Inferior parietal cortex (tissue), 1 donor: ENCODE measurements around the gene GFI1.

Source experiments
- DNase-seq: peaks from one replicate; pipeline ENCODE4 v3.0.0-alpha.2; 2016; ENCODE audit errors: extremely low spot score

GFI1 gene

DNA sequence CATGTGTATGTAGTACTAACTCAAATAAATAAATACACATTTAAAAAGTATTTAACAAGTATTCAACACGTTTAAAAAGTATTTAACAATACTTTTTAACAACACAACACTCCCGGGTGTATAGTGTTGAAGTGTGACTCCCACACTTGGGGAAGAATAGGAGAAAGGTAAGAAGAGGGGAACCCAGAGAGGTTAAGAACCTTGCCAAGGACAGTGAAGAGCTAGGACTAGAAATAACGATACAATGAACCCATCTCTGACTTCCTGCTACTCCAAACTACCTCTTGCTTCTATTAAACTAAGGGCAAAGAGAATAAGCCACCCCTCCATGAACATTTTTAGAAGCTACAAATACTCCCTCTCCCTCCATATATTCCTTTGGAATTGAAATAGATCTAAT is 1.7 kb upstream of the GFI1 start:
- no peak for DNase-seq

DNA sequence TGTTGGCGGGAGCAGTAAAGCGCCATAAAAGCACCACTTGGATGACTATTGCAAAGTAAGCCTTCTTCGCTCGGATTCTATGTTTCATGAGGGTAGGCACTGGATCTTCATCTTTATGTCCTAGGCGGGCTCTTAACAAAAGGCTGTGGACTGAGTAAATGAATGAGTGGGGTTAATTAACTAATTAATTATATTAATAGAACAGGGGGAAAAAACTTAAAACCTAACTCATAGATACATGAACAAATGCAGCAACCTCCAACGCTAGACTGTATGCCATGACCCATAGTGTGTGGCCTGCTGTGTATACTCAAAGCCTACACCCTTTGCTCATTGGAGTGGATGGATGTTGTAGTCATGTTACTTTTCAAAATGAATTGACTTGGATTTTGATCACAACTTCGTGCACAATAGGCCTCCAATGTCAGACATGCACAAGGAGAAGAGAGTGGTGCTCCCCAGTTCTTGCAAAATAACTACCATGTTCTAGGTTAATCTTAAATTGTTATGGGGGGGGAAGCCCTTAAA is 417 bp upstream of the GFI1 start:
- no peak for DNase-seq

DNA sequence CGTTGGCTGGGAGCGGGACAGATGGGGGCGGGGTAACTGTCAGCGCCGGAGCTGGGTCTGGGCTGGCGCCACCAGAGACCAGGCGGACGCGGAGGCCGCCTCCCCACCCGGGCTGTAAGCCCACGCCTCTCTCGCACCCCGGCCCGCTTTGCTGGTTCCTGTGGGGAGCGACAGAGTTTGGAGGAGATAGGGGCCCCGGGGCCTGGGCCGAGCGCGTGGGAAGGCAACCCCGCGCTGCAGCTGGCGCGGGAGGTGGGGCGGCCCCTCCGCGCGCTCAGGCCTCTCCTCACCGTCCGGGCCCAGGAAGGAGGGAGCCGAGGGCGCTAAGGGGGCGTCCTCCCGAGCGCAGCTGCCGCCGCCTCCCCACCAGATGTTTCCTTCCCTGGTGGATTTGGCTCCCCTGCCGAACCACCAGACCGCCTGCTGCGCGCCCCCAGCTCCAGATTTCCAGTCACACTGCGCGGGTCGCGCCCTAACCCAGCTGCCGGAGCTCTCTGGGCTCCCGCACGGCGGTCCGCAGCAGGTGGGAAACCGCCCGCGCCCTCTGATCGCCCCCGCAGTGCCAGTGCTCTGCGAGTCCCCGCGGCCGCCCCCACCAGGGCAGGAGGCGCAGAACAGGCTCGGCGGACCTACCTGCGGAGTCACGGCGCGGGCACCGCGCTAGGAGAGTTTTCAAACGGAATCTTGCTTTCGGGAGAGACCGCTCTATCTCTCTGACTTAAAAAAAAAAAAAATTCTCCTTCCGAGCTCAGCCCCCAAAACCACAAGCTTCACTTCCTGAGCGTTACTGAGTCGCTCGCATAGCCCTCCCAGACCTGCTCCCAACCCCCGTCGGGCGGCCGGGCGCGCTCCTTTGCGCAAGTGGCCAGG is 1.1 kb downstream of the GFI1 start:
- DNase-seq, result no peak

DNA sequence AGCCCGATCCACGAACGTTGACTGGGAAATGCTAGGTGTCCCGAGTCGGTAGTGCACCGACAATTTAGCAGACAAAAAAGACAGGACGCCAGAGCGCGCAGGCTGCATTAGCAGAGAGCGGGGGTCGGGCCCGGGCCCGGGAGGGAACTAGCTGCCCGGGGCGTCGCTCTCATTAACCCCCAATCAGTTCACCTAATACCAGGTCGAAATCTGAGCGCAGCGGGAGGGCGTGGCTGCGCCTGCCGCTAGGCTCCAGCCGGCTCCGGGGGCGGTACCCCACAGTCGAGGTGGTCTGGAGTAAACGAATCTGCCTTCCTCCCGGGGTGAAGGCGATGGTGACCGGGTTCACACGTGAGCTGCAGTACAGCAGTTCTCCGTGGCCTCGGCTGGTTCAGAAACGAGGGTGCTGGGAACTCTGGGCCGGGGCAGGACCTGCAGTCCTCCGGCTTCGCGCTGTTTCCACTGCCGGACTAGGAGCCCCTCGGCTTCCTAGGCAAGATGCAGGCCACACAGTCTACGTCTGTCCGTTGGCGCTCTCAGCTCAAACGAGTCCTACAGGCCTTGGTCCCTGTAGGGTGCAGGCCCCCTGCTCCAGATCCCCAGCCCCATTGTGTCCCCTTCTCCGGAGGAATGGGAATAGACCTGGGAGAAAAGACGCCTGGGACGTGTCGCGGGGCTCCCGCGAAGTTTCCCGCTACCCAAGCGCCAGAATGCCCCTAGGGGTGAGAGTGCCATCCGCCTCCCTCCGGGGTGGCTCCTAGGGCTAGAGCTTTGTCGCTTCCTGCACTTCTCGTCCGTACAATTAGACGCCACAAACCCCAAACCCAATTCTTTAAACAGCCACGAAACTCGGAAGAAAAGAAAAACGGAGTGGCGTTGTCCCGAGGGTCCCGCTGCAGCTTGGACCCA is 2.0 kb downstream of the GFI1 start:
- DNase-seq, result no peak

DNA sequence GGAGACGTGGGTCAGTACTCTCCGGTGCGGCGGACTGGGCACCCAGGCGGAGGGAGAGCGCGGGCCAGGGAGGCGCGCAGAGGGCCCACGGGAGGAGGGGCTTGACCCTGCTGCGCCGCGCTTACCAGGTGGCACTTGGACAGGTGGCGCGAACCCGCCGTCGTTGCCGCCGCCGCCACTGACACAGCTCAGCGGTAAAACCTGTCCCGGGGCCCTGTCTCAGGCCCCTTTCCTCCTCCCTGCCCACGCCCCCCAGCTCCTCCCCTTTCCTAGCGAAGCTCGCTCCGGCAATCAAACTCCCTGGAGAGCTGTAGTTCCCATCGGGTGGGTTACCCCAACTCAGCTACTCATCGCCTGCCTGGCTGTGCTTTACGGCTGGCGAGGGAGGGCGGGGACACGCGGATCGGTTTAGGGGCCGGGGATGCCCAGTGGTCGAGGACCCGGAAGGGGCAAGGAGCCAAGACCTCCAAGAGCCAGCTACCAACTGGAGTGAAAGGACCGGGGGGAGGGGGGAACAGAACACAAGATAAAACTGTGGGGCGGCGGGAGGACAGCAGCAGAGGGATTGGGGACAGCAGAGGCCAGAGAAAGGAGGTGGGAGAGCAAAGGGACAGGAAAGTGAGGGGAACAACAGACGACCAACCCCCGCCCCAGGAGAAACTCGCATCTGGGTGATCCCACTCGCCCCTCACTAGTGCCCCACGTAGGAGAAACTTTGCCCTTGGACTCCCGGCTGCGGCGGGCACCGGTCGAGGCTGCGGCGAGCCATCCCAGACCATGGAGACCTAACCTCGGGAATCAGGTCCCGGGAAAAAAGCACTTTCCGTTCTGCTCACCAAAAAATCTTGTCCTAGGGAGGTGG is 2.9 kb downstream of the GFI1 start:
- DNase-seq, result no peak

DNA sequence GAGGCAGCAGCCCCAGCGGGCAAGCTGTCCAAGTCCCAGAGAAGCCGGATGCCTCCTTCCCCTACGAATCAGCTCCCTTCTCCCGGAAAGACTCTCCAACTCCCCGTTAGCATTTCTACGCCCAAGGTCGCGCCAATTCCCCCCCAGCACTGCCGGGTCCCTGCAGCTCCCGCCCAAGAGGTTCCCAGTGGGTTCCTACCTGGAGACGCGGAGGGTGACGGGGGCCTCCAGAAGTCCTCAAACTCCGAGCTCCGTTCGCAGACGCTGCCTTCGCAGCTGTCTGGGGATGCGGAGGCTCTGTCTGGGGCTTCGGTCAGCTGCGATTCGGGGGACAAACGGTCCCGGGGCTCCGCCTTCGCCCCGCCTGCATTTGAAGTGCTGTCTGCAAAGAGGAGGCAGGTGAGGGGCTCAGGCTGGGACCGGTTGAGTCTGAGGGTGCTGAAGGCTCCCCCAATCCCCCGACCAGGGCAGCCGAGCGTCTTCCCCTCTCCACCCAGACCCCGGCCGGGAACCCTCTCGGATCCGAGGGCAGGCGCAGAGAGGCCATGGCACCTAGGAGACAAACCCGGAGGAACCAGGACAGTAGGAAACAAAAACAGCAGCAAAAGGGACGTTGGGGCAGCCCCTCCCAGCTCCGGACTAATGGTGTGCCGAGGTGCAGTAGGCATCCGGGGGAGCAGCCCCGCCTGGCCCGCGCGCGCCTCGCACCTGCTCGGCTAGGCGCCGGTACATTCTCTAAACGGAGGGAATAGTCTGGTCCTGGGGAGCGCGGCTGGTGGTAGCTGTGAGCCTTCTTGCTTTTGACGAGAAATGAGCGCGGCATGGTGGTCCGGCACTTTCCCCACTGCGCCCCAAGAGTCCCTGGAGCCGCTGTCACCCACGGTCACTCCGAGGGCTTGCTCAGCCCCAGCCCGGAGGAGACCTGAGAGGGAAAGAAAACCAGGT is 3.8 kb downstream of the GFI1 start:
- no peak for DNase-seq

DNA sequence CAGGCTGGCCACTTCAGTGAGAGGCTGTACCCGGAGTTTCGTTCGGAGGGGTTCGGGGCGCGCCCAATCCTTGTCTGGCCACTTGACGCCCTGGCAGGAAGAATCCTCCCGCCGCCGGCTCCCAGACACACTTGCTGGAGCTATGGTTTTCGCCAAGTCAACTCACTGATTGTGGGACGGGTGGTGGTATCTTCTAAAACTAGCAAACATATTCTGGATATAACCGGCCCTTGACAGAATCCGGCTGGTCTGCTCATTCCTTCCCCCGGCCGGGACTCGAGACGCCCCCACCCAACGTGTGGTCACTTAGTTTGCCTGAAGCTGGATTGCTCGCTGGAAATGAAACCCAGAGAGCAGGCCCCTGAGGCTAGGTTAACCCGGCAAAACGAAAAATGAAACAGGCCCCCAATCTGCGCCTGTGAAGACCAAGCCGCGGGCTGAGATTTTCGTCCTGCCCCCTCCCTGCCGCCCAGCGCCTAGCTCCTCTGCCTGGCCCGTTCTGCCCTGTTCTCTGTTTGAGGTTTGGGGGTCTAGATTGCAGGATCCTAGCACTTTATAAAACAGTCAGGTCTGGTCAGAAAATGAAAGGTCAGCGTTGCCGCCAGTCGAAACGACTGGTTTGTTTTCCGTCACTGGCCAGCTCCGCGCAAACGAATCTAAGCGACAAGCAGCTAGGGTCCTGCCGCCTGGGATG is 4.6 kb downstream of the GFI1 start:
- no peak for DNase-seq

DNA sequence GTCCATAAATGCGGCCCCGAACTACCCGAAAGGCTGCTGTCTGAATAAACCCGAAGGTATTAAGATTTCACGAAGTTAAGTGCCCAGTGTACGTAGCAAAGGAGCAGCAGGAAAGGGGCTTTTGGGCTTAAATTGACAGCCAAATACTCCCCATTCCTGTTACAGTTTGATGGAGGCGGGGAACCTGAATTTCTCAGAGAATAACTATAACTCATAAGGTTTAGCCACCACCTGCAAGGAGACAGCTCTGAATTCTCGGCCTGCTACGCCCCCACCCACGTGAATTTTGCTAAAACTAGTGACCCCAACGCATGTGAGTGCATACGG is 5.2 kb downstream of the GFI1 start:
- DNase-seq, result no peak

DNA sequence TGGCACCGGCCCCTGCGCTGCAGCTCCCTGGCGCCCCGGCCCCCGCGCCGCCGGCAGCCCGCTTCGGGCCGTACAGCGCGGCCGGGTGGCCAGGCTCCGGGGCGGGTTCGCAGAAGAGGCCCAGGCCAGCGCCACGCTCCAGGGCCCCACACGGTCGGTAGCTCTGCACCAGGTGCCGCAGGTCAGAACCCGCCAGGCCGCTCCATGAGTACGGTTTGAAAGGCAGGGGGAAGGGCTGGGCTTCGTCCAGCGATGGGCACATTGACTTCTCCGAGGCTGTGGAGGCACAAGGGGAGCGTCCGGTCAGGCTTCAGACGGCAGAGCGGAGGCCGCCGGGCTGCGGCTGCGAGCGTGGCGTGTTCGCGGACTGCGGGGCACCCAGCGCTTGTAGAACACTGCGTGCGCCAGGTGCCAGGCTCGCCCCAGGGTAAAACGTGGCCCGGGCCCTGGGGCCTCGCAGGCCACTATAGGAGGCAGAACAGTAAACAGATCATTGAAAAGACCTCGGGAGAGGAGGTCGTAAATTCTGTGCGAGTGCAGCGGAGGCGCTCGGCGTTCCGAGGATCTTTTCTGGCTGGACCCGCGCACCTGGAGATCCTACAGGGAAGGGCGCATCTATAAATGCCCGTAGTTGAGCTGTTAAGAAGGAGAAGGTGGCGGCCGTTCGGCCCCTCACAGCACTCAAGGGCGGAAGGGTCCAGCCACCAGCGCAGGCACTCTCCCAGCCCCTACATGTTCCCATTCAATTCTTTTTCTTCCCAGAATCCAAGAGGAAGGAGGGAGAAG is 5.7 kb downstream of the GFI1 start:
- no peak for DNase-seq

DNA sequence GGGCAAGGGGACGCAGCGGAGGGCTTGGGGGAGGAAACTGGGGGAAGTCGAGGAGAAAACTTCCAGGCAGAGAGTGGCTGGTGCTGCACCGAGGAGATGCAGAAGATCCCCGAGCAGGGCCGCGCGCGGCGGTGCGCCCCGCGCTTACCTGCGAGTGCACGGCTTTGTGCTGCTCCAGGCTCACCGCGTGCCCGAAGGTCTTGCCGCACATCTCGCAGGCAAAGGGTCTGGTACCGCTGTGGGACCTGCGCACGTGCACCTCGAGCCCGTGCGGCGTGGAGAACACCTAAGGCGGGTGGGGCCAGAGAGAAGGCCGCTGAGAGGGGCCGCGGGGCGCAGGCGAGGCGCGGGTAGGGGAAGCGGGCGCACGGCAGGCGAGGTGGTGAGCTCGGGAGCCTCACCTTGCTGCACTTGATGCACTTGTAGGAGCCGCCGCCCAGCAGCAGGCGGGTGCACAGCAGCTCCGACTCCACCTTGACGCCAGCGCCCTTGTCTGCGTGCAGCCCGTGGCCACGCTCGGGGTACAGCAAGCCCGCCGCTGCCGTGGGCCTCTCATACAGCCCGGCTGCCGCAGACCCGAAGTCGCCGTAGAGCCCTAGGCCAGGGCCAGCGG is 6.4 kb downstream of the GFI1 start:
- DNase-seq, result no peak

DNA sequence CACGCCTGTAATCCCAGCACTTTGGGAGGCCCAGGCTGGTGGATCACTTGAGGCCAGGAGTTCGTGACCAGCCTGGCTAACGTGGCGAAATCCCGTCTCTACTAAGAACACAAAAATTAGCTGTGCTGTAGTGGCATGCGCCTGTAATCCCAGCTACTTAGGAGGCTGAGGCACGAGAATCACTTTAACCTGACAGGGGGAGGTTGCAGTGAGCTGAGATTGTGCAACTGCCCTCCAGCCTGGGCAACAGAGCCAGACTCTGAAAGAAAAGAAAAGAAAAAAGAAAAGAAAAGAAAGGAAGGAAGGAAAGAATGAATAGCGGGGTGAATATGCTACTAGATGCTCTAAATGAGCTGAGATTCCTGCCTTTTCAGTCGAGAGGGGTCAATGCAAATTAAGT is 7.1 kb downstream of the GFI1 start:
- DNase-seq, result no peak

DNA sequence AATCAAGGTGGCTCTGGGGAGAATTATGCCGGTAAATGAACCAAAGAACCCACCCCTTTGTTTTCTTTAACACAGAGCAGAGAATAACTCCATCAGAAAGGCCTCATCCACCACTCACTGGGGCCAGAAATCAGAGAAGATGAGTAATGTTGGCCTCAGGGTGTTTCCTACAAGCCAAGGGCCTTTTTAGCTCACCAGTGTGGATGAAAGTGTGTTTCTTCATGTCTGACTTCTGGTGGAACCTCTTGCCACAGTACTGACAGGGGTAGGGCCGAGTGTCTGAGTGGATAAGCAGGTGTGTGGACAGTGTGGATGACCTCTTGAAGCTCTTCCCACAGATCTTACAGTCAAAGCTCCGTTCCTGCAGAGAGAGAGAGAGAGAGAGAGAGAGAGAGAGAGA is 8.3 kb downstream of the GFI1 start:
- no peak for DNase-seq

DNA sequence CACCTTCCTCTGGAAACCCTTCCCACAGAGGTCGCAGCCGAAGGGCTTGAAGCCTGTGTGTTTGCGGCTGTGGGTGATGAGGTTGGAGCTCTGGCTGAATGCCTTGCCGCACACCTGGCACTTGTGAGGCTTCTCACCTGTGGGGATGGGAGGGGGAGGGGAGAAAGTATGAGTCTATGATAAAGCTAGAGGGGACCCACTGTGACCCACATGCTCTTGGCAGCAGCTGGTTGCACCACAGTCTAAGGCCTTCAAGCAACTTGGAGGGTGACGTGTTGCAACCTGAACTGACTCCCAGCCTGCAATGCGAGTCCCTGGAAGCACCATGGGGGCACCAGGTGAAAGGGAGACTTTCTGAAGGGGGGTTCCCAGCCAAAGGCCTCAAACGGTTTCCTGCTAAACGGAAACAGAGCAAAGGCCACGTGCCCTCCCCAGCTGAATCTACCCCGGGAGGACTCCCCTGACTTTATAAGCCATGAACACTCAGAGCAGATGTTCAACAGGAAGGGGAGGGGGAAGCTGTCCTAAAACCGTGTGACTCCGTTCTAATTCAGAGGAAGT is 10.6 kb downstream of the GFI1 start:
- DNase-seq, result no peak

DNA sequence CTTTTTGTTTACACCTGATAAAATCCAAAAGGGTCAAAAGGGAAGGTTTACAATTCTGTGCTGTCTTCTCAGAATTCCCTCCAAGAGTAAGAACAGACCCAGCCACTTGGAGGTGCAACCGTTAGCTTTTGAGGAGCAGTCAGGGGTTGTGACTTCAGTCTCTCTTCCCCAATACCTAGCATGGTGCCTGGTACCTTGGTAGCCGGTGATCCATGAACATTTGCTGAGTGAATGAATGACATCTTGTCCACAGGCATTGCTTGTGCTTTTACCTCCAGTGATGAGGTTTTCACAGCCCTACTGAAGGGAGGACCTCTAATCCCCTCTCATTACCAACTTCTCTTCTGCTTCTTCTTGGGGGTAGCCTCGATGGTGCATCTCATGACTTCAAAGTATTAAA is 11.7 kb downstream of the GFI1 start:
- no peak for DNase-seq

DNA sequence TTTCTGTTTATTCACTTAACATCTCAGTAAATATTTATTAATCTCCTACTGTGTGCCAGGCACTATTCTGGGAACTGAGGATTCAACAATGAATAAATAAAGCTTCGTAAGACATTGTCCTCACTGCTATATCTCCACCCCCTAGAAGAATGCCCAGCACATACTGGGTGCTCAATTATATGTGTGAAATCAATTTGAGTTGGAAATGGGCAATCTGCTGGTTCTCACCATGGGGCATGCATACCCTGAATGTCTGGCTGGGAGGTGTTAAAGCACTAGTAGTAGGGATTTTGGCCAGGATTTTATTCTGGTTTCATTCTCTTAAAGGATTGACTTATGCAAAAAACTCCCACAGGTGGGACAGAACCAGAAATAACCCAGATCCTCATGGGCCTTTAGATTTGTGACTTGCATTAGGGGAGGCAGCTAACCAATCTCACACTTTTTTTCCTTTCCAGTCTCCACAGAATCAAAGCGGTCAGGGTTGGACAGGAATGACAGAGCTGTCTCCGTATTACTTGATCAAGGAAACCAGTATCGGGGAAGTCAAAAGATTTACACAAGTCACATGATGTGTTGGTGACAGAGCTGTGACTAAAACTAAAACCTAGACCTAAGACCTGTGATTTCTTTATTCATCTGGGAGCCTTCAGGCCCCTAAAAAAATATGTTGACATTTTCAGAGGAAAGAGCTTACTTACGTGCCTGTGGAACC is 12.8 kb downstream of the GFI1 start:
- DNase-seq, result no peak

DNA sequence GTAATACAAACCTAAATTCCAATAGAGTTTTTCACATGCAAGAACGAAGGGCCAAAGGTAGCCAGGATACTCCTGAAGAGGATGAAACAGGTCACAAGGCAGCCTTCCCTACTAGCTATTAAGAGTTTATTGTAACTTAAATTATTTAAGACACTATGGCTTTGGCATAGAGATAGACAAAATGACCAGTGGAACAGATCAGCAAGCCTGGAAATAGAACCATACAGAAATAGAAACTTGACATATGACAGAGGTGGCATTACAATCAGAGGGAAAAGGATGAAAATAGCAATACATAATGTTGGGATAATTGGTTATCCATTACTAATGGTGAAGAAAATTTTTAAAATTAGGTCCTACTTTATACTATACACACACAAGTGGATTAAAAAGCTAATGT is 16.5 kb downstream of the GFI1 start:
- no peak for DNase-seq

DNA sequence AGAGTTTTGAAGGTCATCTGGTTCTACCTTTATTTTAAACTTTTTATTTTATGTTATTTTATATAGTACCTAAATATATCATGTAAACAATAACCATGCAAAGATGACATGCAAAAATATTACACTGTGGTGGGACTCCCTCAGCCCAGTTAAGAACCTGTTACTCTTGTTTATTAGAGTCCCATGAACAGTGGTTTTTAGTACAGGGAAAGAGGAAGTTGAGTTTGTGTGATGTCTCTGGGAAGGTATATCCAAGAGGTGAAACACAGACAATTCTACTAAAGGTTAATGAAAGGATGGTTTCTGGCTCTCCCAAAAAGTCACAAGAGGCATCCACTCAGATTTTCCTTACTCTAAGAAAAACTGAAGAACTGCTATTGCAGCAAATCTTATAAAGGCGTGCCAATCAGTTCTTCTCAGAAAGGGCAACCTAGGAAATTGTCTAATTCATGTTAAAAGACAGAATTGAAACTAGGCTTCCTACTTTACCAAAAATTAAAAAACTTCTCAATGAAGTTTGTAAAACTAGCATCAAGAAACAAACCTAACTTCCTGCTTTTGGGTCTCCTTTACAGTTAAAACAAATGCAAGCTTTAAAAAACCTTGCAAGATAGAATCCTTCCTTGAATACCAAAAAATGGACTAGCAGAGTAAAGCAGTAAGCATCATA is 19.9 kb downstream of the GFI1 start:
- DNase-seq, result no peak
